ENCODE results near the gene SLC9A4. TPM values are rescaled to one million over a fixed set of nuclear protein-coding genes. Genes with fewer than 3 reads are reported as not detected.

Gene SLC9A4
- total and polyA plus RNA-seq, 2 donors (not counting 1 experiment from before 2014, with no cell fraction given), result not detected

DNA sequence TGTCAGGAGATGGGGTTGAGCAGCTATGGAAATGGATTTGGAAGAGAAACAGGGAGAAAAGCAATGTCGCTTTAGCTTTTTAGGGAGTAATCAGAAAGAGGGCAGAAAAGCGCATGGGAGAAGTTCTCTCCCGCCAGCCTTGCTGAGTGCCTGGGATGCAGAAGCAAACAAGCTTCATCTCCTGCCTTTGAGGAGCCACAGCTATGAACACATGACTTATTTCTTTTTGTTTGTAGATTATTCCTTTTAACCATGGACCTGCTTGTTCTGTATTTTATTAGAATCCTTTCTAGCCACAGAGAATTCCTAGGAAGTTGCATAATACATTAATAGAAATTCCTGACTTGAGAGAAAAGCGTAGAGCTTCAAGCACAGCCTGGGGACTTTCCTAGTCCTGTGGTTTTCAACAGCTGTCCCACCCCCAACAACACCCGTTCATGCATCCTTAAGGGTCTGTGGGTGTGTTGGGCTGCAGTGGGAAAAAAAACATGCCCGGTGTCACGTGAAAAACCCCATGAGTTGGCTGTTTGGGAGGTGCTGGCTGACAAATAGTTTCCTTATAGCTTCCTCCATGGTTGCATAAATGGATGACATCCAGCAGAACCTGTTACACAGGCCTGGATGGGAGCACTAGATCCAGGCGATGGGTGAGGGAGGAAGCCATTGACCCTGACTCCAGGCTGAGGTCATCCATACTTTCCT, 14.9 kb downstream of the SLC9A4 start:
- H3K27me3 ChIP-seq (ENCODE audit: control insufficient read depth, insufficient read depth, low read length), result no peaks in the 10 kb centered on the region
- DNase-seq (ENCODE audit: low read depth in 2 of 2), result peak; percentile 79 to 90
- no peak overlapping the region for H3K4me3 ChIP-seq (replicated peaks in 1 of 4; ENCODE audit: control extremely low read depth in 1 of 4, insufficient read depth in 1 of 4, low read depth in 3 of 4, low read length in 4 of 4)
- H3K4me2 ChIP-seq (ENCODE audit: extremely low read depth, insufficient read depth, low read length), result no peak overlapping the region
- H3K36me3 ChIP-seq (ENCODE audit: control insufficient read depth, insufficient read depth, low read length), result no peaks in the 10 kb centered on the region
- H3K9ac ChIP-seq (ENCODE audit: insufficient read depth, low read length), result no peak overlapping the region
- H3K79me2 ChIP-seq (ENCODE audit: control insufficient read depth, insufficient read depth, low read length), result no peaks in the 10 kb centered on the region
- no peaks in the 10 kb centered on the region for H3K4me1 ChIP-seq (ENCODE audit: control insufficient read depth, extremely low read depth, insufficient read depth, low read length)
- H2AFZ ChIP-seq (ENCODE audit: low read length), result no peak overlapping the region
- H4K20me1 ChIP-seq (ENCODE audit: control insufficient read depth, extremely low read depth, insufficient read depth, low read length), result no peaks in the 10 kb centered on the region
- H3K27ac ChIP-seq (ENCODE audit: insufficient read depth, low read length), result no peak overlapping the region
- H3K9me3 ChIP-seq (ENCODE audit: control insufficient read depth, insufficient read depth, low read depth, low read length), result no peaks in the 10 kb centered on the region
- TF ChIP-seq, protein P1, sequence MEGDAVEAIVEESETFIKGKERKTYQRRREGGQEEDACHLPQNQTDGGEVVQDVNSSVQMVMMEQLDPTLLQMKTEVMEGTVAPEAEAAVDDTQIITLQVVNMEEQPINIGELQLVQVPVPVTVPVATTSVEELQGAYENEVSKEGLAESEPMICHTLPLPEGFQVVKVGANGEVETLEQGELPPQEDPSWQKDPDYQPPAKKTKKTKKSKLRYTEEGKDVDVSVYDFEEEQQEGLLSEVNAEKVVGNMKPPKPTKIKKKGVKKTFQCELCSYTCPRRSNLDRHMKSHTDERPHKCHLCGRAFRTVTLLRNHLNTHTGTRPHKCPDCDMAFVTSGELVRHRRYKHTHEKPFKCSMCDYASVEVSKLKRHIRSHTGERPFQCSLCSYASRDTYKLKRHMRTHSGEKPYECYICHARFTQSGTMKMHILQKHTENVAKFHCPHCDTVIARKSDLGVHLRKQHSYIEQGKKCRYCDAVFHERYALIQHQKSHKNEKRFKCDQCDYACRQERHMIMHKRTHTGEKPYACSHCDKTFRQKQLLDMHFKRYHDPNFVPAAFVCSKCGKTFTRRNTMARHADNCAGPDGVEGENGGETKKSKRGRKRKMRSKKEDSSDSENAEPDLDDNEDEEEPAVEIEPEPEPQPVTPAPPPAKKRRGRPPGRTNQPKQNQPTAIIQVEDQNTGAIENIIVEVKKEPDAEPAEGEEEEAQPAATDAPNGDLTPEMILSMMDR (conservative IDR thresholded peaks at IDR 0.05 in 1 of 2, IDR thresholded peaks at IDR 0.05 in 1 of 2; ENCODE audit: low read depth in 1 of 2, low read length in 2 of 2), result no peak
- TF ChIP-seq EZH2 (IDR thresholded peaks at IDR 0.05; ENCODE audit: low read length, missing control alignments), result no peak

DNA sequence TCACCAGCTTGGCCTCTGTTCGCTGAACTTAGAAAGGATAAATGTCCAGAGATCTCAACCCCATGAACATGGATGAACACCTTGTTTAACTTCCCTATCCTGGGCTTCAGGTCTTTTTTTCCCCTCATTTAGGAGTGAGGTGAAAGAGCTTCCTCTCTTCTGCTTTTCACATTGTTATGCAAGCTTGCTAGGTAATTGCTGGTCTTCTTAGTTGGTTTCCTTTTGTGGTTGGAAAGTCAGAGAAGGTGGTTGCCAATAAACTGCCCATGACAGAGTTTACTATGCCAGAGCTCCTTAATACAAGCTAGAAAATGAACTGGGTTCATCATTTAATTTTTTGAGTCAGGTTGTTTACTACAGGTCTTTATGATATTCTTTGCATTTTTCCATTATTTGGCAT, 16.6 kb downstream of the SLC9A4 start:
- H3K36me3 ChIP-seq (ENCODE audit: control insufficient read depth, insufficient read depth, low read length), result no peaks in the 10 kb centered on the region
- no peak overlapping the region for H3K4me2 ChIP-seq (ENCODE audit: extremely low read depth, insufficient read depth, low read length)
- H4K20me1 ChIP-seq (ENCODE audit: control insufficient read depth, extremely low read depth, insufficient read depth, low read length), result no peaks in the 10 kb centered on the region
- TF ChIP-seq, protein P1 (conservative IDR thresholded peaks at IDR 0.05 in 1 of 2, IDR thresholded peaks at IDR 0.05 in 1 of 2; ENCODE audit: low read depth in 1 of 2, low read length in 2 of 2), result no peak
- TF ChIP-seq EZH2 (IDR thresholded peaks at IDR 0.05; ENCODE audit: low read length, missing control alignments), result no peak
- H3K9me3 ChIP-seq (ENCODE audit: control insufficient read depth, insufficient read depth, low read depth, low read length), result no peaks in the 10 kb centered on the region
- H3K79me2 ChIP-seq (ENCODE audit: control insufficient read depth, insufficient read depth, low read length), result no peaks in the 10 kb centered on the region
- H3K9ac ChIP-seq (ENCODE audit: insufficient read depth, low read length), result no peak overlapping the region
- H3K4me3 ChIP-seq (replicated peaks in 1 of 4; ENCODE audit: control extremely low read depth in 1 of 4, insufficient read depth in 1 of 4, low read depth in 3 of 4, low read length in 4 of 4), result no peak overlapping the region
- no peaks in the 10 kb centered on the region for H3K4me1 ChIP-seq (ENCODE audit: control insufficient read depth, extremely low read depth, insufficient read depth, low read length)
- DNase-seq (ENCODE audit: low read depth in 2 of 2), result no peak
- H2AFZ ChIP-seq (ENCODE audit: low read length), result no peak overlapping the region
- H3K27ac ChIP-seq (ENCODE audit: insufficient read depth, low read length), result no peak overlapping the region
- H3K27me3 ChIP-seq (ENCODE audit: control insufficient read depth, insufficient read depth, low read length), result no peaks in the 10 kb centered on the region

DNA sequence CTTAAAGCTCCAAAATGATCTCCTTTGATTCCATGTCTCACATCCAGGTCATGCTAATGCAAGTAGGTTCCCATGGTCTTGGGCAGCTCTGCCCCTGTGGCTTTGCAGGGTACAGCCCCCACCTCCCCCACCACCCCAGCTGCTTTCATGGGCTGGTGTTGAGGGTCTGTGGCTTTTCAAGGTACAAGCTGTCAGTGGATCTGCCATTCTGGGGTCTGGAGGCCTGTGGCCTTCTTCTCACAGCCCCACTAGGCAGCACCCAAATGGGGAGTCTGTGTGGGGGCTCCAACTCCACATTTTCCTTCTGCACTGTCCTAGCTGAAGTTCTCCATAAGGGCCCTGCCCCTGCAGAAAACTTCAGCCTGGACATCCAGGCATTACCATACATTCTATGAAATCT, 19.0 kb downstream of the SLC9A4 start:
- no peak for DNase-seq (ENCODE audit: low read depth in 2 of 2)
- H3K4me1 ChIP-seq (ENCODE audit: control insufficient read depth, extremely low read depth, insufficient read depth, low read length), result no peaks in the 10 kb centered on the region
- no peak for TF ChIP-seq EZH2 (IDR thresholded peaks at IDR 0.05; ENCODE audit: low read length, missing control alignments)
- TF ChIP-seq, protein P1 (conservative IDR thresholded peaks at IDR 0.05 in 1 of 2, IDR thresholded peaks at IDR 0.05 in 1 of 2; ENCODE audit: low read depth in 1 of 2, low read length in 2 of 2), result no peak
- no peaks in the 10 kb centered on the region for H4K20me1 ChIP-seq (ENCODE audit: control insufficient read depth, extremely low read depth, insufficient read depth, low read length)
- no peaks in the 10 kb centered on the region for H3K36me3 ChIP-seq (ENCODE audit: control insufficient read depth, insufficient read depth, low read length)
- H3K9me3 ChIP-seq (ENCODE audit: control insufficient read depth, insufficient read depth, low read depth, low read length), result no peaks in the 10 kb centered on the region
- H3K4me2 ChIP-seq (ENCODE audit: extremely low read depth, insufficient read depth, low read length), result no peak overlapping the region
- H3K9ac ChIP-seq (ENCODE audit: insufficient read depth, low read length), result no peak overlapping the region
- no peaks in the 10 kb centered on the region for H3K27me3 ChIP-seq (ENCODE audit: control insufficient read depth, insufficient read depth, low read length)
- H2AFZ ChIP-seq (ENCODE audit: low read length), result no peak overlapping the region
- H3K4me3 ChIP-seq (replicated peaks in 1 of 4; ENCODE audit: control extremely low read depth in 1 of 4, insufficient read depth in 1 of 4, low read depth in 3 of 4, low read length in 4 of 4), result no peak overlapping the region
- H3K27ac ChIP-seq (ENCODE audit: insufficient read depth, low read length), result no peak overlapping the region
- no peaks in the 10 kb centered on the region for H3K79me2 ChIP-seq (ENCODE audit: control insufficient read depth, insufficient read depth, low read length)

Measured in fibroblast of lung (primary cell).